OCI-LY3 (cell line): ENCODE results near the gene HBE1.

Experiments
- H2AFZ ChIP-seq: fragments of 200-600, 300-600 bp; shearing (Covaris generic); 2 replicates; pipeline ENCODE4 v1.6.0; 2014; ENCODE audit warnings: antibody characterized with exemption, low read depth, low read length
- H3K27ac ChIP-seq: fragments of 200-600, 300-600 bp; sonication (generic); 2 replicates; pipeline ENCODE4 v1.5.1; 2014; ENCODE audit warnings: mild to moderate bottlenecking, low read length, moderate library complexity, mixed read lengths
- H3K27me3 ChIP-seq: fragments of 200-600, 300-600 bp; sonication (generic); 2 replicates; pipeline ENCODE4 v1.6.1; 2014; ENCODE audit warnings: low read depth, low read length, mixed read lengths
- H3K36me3 ChIP-seq: fragments of 200-600, 300-600 bp; sonication (generic); replicated peaks from 2 replicates; pipeline ENCODE3; 2014; ENCODE audit warnings: low read depth, low read length, mixed read lengths
- H3K4me1 ChIP-seq: fragments of 300-600, 200-600 bp; sonication (generic); 2 replicates; pipeline ENCODE4 v1.6.1; 2014; ENCODE audit warnings: low read length, mixed read lengths
- H3K4me2 ChIP-seq: fragments of 200-600, 300-600 bp; sonication (generic); 2 replicates; pipeline ENCODE4 v1.6.1; 2014; ENCODE audit warnings: low read length, mixed read lengths
- H3K4me3 ChIP-seq: fragments of 300-600, 200-600 bp; sonication (generic); 2 replicates; pipeline ENCODE4 v1.5.1; 2014; ENCODE audit warnings: antibody characterized with exemption, mild to moderate bottlenecking, low read length, moderate library complexity
- H3K79me2 ChIP-seq: fragments of 300-600, 200-600 bp; shearing (Covaris generic); 2 replicates; pipeline ENCODE4 v1.6.1; 2014; ENCODE audit warnings: mild to moderate bottlenecking, low read length, mixed read lengths
- H3K9ac ChIP-seq: fragments of 300-600, 200-600 bp; shearing (Covaris generic); 2 replicates; pipeline ENCODE4 v1.6.0; 2014; ENCODE audit warnings: mild to moderate bottlenecking, low read length, moderate library complexity
- H3K9me3 ChIP-seq: fragments of 200-600, 300-600 bp; shearing (Covaris generic); 2 replicates; pipeline ENCODE4 v1.6.1; 2014; ENCODE audit warnings: low read length, mixed read lengths; ENCODE audit not compliant: insufficient read depth
- H4K20me1 ChIP-seq: fragments of 200-600, 300-600 bp; sonication (generic); 2 replicates; pipeline ENCODE4 v1.6.1; 2016; ENCODE audit warnings: low read length, mixed read lengths; ENCODE audit not compliant: insufficient read depth
- CTCF ChIP-seq: fragments of 200-600, 300-600 bp; sonication (generic); IDR thresholded peaks from 2 replicates; pipeline ENCODE4 v1.5.1; 2014; ENCODE audit warnings: antibody characterized with exemption, low read length, low read depth
- EZH2phosphoT487 ChIP-seq: fragments of 200-600 bp; shearing (Covaris generic); IDR thresholded peaks from 2 replicates; pipeline ENCODE4 v1.6.1; 2018; ENCODE audit warnings: antibody characterized with exemption, mixed run types, low read depth

The HBE1 gene

GRCh38 chr11:5285703-5286340, 16.1 kb upstream of the HBE1 start:
- Histone ChIP-seq H3K4me3 (no peak overlapping the region), H3K9me3 (no peaks in the 10 kb centered on the region), H3K79me2 (no peaks in the 10 kb centered on the region), H4K20me1 (no peaks in the 10 kb centered on the region), H3K4me1 (peaks cover 5% of the 10 kb centered on the region), H3K27ac (no peak overlapping the region), H2AFZ (no peak overlapping the region), H3K36me3 (no peaks in the 10 kb centered on the region), H3K4me2 (no peak overlapping the region), H3K9ac (no peak overlapping the region), H3K27me3 (no peaks in the 10 kb centered on the region)
- TF ChIP-seq CTCF (no peak), EZH2phosphoT487 (no peak)

- Histone ChIP-seq H3K4me2 (no peak overlapping the region), H3K4me1 (peaks cover 15% of the 10 kb centered on the region), H3K36me3 (no peaks in the 10 kb centered on the region), H3K9ac (no peak overlapping the region), H3K4me3 (no peak overlapping the region), H2AFZ (no peak overlapping the region), H4K20me1 (no peaks in the 10 kb centered on the region), H3K79me2 (no peaks in the 10 kb centered on the region), H3K27ac (no peak overlapping the region), H3K27me3 (no peaks in the 10 kb centered on the region), H3K9me3 (no peaks in the 10 kb centered on the region)
- no peak for TF ChIP-seq CTCF
- no peak for TF ChIP-seq EZH2phosphoT487
These were observed 14.9 kb upstream of the HBE1 start for GRCh38 chr11:5284637-5285036.

GRCh38 chr11:5283882-5284281, 14.1 kb upstream of the HBE1 start:
- TF ChIP-seq EZH2phosphoT487, result no peak
- no peak for TF ChIP-seq CTCF
- H3K9ac ChIP-seq, result no peak overlapping the region
- no peak overlapping the region for H3K4me3 ChIP-seq
- H3K27me3 ChIP-seq, result no peaks in the 10 kb centered on the region
- H3K4me2 ChIP-seq, result no peak overlapping the region
- no peak overlapping the region for H3K27ac ChIP-seq
- peaks cover 15% of the 10 kb centered on the region for H3K4me1 ChIP-seq
- no peaks in the 10 kb centered on the region for H4K20me1 ChIP-seq
- no peak overlapping the region for H2AFZ ChIP-seq
- no peaks in the 10 kb centered on the region for H3K9me3 ChIP-seq
- H3K79me2 ChIP-seq, result no peaks in the 10 kb centered on the region
- H3K36me3 ChIP-seq, result no peaks in the 10 kb centered on the region

GRCh38 chr11:5283086-5283485, 13.3 kb upstream of the HBE1 start:
- no peak overlapping the region for H3K4me2 ChIP-seq
- H3K27me3 ChIP-seq, result no peaks in the 10 kb centered on the region
- H3K4me1 ChIP-seq, result peaks cover 16% of the 10 kb centered on the region
- no peaks in the 10 kb centered on the region for H4K20me1 ChIP-seq
- H2AFZ ChIP-seq, result no peak overlapping the region
- H3K36me3 ChIP-seq, result no peaks in the 10 kb centered on the region
- TF ChIP-seq CTCF (no peak), EZH2phosphoT487 (no peak)
- H3K27ac ChIP-seq, result no peak overlapping the region
- no peaks in the 10 kb centered on the region for H3K79me2 ChIP-seq
- H3K9ac ChIP-seq, result no peak overlapping the region
- no peak overlapping the region for H3K4me3 ChIP-seq
- no peaks in the 10 kb centered on the region for H3K9me3 ChIP-seq
